Transverse colon (tissue), 3 donors: Measurements from ENCODE around the gene THEM4.

ENCODE experiments used
- POLR2A ChIP-seq: fragments of 450-650 bp; IDR thresholded peaks from one replicate; pipeline ENCODE4 v1.6.1; 2016; ENCODE audit warnings: antibody characterized with exemption, mild to moderate bottlenecking, moderate library complexity
- POLR2AphosphoS5 ChIP-seq, 3 donors: sonication (generic); formaldehyde crosslinking; IDR thresholded peaks; one replicate each; pipeline ENCODE4 v1.6.1; 2016; ENCODE audit warnings: antibody characterized with exemption in 3 of 3

DNA sequence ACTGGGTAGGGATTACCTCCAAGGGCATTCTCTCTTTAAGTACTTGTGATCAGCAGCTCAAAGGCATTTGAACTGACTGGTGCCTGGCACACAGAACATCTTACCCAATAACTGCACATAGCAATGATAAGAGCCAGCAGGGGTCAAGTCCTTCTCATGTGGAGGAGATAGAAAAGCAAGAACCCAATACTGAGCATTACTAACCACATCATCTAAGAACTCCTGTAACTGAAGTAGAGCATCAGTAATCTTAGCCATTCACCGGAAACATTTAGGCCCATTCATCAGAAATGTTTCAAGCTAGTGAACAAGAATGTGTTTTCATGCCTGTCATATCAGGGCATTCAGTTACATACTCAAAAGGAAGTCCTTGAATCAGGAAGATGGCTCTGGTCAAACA lies 33.6 kb upstream of the THEM4 start:
- no peak for TF ChIP-seq POLR2A
- no peak for TF ChIP-seq POLR2AphosphoS5 (IDR thresholded peaks at IDR 0.05)
